ENCODE data around the gene ABCD1.

The ABCD1 gene

GRCh38 chrX:153791104-153791852 is 66.6 kb downstream of the ABCD1 start:
- no peak for DNase-seq (ENCODE audit: low spot score)

- DNase-seq (ENCODE audit: low spot score) = no peak
Measured at GRCh38 chrX:153792368-153792767, 67.7 kb downstream of the ABCD1 start.

GRCh38 chrX:153793291-153793690 is 68.6 kb downstream of the ABCD1 start:
- DNase-seq (ENCODE audit: low spot score) = no peak

Data from globus pallidus (tissue), 1 donor.